CD14-positive monocyte (primary cell): ENCODE measurements around the gene RRN3. TPM values are rescaled to one million over a fixed set of nuclear protein-coding genes. Genes with fewer than 3 reads are reported as not detected.
A peak's percentile ranks its signal among the peaks of the same experiment; 100 is the strongest.

ENCODE experiments used
- DNase-seq, 3 donors: peaks; one replicate each; pipeline ENCODE4 v3.0.0-alpha.2; 2011 to 2022
- H2AFZ ChIP-seq: 2 replicates; pipeline ENCODE4 v1.6.0; 2012; ENCODE audit warnings: mild to moderate bottlenecking, low read depth, low read length, inconsistent platforms; ENCODE audit not compliant: insufficient read depth, poor library complexity, severe bottlenecking
- H3K27ac ChIP-seq, 2 donors: 1 replicate in 1 of 2; 2 replicates in 1 of 2; pipeline ENCODE4 v1.5.1; 2012 to 2013; ENCODE audit warnings: low read length in 2 of 2, control low read depth in 1 of 2, inconsistent platforms in 1 of 2, low read depth in 1 of 2, mild to moderate bottlenecking in 1 of 2
- H3K27me3 ChIP-seq, 2 donors: one replicate each; pipeline versions ENCODE4 v1.6.0 to v1.6.1; 2011 to 2013; ENCODE audit warnings: low read length in 2 of 2; ENCODE audit not compliant: control insufficient read depth in 2 of 2, insufficient read depth in 2 of 2
- H3K36me3 ChIP-seq, 2 donors: replicated peaks in 1 of 2; 1 replicate in 1 of 2; 2 replicates in 1 of 2; pipeline versions ENCODE4 v1.5.1 to v1.6.1; 2012 to 2013; ENCODE audit warnings: low read length in 2 of 2, control low read depth in 1 of 2, inconsistent platforms in 1 of 2, mild to moderate bottlenecking in 1 of 2; ENCODE audit not compliant: insufficient read depth in 2 of 2, control insufficient read depth in 1 of 2
- H3K4me1 ChIP-seq, 2 donors: 1 replicate in 1 of 2; 2 replicates in 1 of 2; pipeline versions ENCODE4 v1.5.1 to v1.6.1; 2012 to 2013; ENCODE audit warnings: low read length in 2 of 2, control low read depth in 1 of 2, inconsistent platforms in 1 of 2, mild to moderate bottlenecking in 1 of 2, moderate library complexity in 1 of 2; ENCODE audit not compliant: insufficient read depth in 2 of 2, control insufficient read depth in 1 of 2
- H3K4me2 ChIP-seq: replicated peaks from 2 replicates; pipeline ENCODE3; 2012; ENCODE audit warnings: low read length, moderate library complexity, mild to moderate bottlenecking; ENCODE audit not compliant: poor library complexity, severe bottlenecking; ENCODE audit errors: extremely low read depth
- H3K4me3 ChIP-seq, 3 experiments: fragments of 200-600 bp in 1 of 3; sonication (generic) in 1 of 3; replicated peaks in 1 of 3; 1 replicate in 2 of 3; 2 replicates in 1 of 3; pipeline ENCODE4 v1.5.1; 2011 to 2013; ENCODE audit warnings: low read length in 3 of 3, mild to moderate bottlenecking in 3 of 3, control low read depth in 2 of 3, low read depth in 2 of 3, inconsistent platforms in 1 of 3, moderate library complexity in 1 of 3
- H3K79me2 ChIP-seq: 2 replicates; pipeline ENCODE4 v1.6.0; 2012; ENCODE audit warnings: mild to moderate bottlenecking, control low read depth, inconsistent platforms, low read length, moderate library complexity; ENCODE audit not compliant: insufficient read depth
- H3K9ac ChIP-seq: 2 replicates; pipeline ENCODE4 v1.6.0; 2017; ENCODE audit warnings: low read length, mild to moderate bottlenecking; ENCODE audit not compliant: insufficient read depth, poor library complexity, severe bottlenecking
- H3K9me3 ChIP-seq, 2 donors: replicated peaks in 1 of 2; 1 replicate in 1 of 2; 2 replicates in 1 of 2; pipeline versions ENCODE4 v1.5.1 to v1.6.1; 2012 to 2013; ENCODE audit warnings: low read length in 2 of 2, control low read depth in 1 of 2; ENCODE audit not compliant: control insufficient read depth in 1 of 2, insufficient read depth in 1 of 2
- H4K20me1 ChIP-seq: 2 replicates; pipeline ENCODE4 v1.6.0; 2012; ENCODE audit warnings: mild to moderate bottlenecking, low read length, control low read depth, moderate library complexity; ENCODE audit not compliant: insufficient read depth
- H3K27ac Mint-ChIP-seq, 7 donors: one replicate each; pipeline ENCODE4 v1.8.0; 2020; ENCODE audit warnings: mild to moderate bottlenecking in 7 of 7, mixed read lengths in 7 of 7, moderate library complexity in 6 of 7, inconsistent platforms in 2 of 7
- H3K27me3 Mint-ChIP-seq, 3 donors: one replicate each; pipeline ENCODE4 v1.8.0; 2021 to 2022; ENCODE audit warnings: low read depth in 3 of 3, mild to moderate bottlenecking in 3 of 3, mixed read lengths in 3 of 3, moderate library complexity in 3 of 3, inconsistent platforms in 1 of 3
- H3K36me3 Mint-ChIP-seq, 2 donors: one replicate each; pipeline ENCODE4 v1.8.0; 2020; ENCODE audit warnings: mixed read lengths in 2 of 2, inconsistent platforms in 1 of 2, mild to moderate bottlenecking in 1 of 2
- H3K4me1 Mint-ChIP-seq: one replicate; pipeline ENCODE4 v1.8.0; 2020; ENCODE audit warnings: mild to moderate bottlenecking, mixed read lengths
- H3K4me3 Mint-ChIP-seq, 2 donors: one replicate each; pipeline ENCODE4 v1.8.0; 2020; ENCODE audit warnings: mild to moderate bottlenecking in 2 of 2, mixed read lengths in 2 of 2, moderate library complexity in 1 of 2
- H3K9me3 Mint-ChIP-seq, 7 donors: one replicate each; pipeline ENCODE4 v1.8.0; 2020 to 2022; ENCODE audit warnings: mixed read lengths in 7 of 7, mild to moderate bottlenecking in 6 of 7, moderate library complexity in 6 of 7, inconsistent platforms in 2 of 7
- WGBS: methylation state at CpG from one replicate; pipeline ENCODE4 v1.1.5; 2013; ENCODE audit warnings: missing lambda C conversion rate; ENCODE audit not compliant: insufficient coverage; 5-methylcytosine and 5-hydroxymethylcytosine counted together
- intact Hi-C, 2 donors: fragments of 100-400 bp; cut with micrococcal nuclease; formaldehyde crosslinking; loops; one replicate each; pipeline versions ENCODE4 v1.15.0 to v1.15.1; 2023
- polyA plus RNA-seq, 3 donors: library from polyadenylated mRNA; depleted of rRNA in 1 of 3; unstranded in 2 of 3; stranded (reverse) in 1 of 3; fragments of 300-500 nt in 2 of 3; fragments of >200 nt in 1 of 3; fragmentation: Illumina TruSeq in 2 of 3; gene quantifications; 1 replicate in 2 of 3; 2 replicates in 1 of 3; pipeline ENCODE4 v1.2.3, GENCODE V29; 2012 to 2021
- TF ChIP-seq, protein P1 (sequence below): fragments of 200-600 bp; IDR thresholded peaks from one replicate; pipeline ENCODE4 v1.8.0; 2022; ENCODE audit warnings: antibody characterized with exemption, mild to moderate bottlenecking

Gene RRN3
- polyA plus RNA-seq, 3 donors, result 4.3 to 9.2 (median 9.1) TPM

DNA sequence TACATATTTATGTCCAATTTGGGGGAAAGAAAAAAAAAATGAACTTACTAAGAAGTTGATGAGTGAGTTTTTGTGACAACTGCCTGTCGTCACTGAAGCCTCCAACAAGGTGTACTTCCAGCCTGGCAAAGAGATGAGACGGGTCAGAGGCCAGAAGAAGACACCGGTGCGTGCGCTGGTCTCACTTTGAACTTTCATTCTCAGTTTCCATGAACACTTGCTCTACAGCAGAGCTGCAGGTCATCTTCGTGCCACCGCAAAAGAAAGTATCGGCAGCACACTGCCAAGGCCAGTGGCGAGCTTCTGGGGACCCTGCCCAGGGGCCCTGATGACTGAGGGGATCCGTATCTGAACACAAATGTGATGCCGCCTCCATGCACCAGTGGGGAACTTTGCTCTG lies 49.8 kb downstream of the RRN3 start:
- H3K4me3 Mint-ChIP-seq, result no peak overlapping the region
- Histone ChIP-seq H3K9ac (no peak overlapping the region), H3K9me3 (no peaks in the 10 kb centered on the region), H2AFZ (no peak overlapping the region), H3K4me3 (no peak overlapping the region), H4K20me1 (no peaks in the 10 kb centered on the region), H3K4me2 (no peak overlapping the region), H3K27me3 (no peaks in the 10 kb centered on the region), H3K27ac (no peak overlapping the region), H3K79me2 (peaks cover 4% of the 10 kb centered on the region), H3K36me3 (peaks cover 27 to 43% of the 10 kb centered on the region in 2 donors), H3K4me1 (peaks cover 6% of the 10 kb centered on the region in 2 donors)
- H3K27ac Mint-ChIP-seq, result peak overlapping the region in 2 of 7 donors; percentile 22 to 62
- TF ChIP-seq, protein P1, sequence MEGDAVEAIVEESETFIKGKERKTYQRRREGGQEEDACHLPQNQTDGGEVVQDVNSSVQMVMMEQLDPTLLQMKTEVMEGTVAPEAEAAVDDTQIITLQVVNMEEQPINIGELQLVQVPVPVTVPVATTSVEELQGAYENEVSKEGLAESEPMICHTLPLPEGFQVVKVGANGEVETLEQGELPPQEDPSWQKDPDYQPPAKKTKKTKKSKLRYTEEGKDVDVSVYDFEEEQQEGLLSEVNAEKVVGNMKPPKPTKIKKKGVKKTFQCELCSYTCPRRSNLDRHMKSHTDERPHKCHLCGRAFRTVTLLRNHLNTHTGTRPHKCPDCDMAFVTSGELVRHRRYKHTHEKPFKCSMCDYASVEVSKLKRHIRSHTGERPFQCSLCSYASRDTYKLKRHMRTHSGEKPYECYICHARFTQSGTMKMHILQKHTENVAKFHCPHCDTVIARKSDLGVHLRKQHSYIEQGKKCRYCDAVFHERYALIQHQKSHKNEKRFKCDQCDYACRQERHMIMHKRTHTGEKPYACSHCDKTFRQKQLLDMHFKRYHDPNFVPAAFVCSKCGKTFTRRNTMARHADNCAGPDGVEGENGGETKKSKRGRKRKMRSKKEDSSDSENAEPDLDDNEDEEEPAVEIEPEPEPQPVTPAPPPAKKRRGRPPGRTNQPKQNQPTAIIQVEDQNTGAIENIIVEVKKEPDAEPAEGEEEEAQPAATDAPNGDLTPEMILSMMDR, result no peak
- H3K27me3 Mint-ChIP-seq, result no peaks in the 10 kb centered on the region
- 92% methylated on average over 10 of the region's 11 CpGs for WGBS
- DNase-seq, result no peak
- H3K36me3 Mint-ChIP-seq, result peaks cover 42 to 67% of the 10 kb centered on the region in 2 donors
- intact Hi-C loops, result no loop called here
- H3K9me3 Mint-ChIP-seq, result no peaks in the 10 kb centered on the region
- peaks cover 9% of the 10 kb centered on the region for H3K4me1 Mint-ChIP-seq

DNA sequence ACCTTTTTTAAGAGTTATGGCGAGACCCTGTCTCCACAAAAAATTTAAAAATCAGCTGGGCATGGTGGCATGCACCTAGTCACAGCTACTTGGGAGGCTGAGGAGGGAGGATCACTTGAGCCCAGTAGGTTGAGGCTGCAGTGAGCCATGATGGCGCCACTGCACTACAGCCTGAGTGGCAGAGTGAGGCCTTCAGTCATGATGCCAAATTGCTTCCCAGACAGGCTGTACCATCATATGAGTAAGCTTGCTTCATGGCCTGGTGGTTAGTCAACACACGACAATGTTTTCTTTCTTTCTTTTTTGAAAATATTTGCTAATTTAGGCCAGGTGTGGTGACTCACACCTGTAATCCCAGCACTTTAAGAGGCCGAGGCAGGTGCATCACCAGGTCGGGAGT lies 50.7 kb downstream of the RRN3 start:
- peaks cover 36 to 53% of the 10 kb centered on the region in 2 donors for H3K36me3 ChIP-seq
- no peak overlapping the region for H3K4me3 Mint-ChIP-seq

More for the DNA sequence above, 50.7 kb downstream of the RRN3 start:
- no peaks in the 10 kb centered on the region for H3K79me2 ChIP-seq
- no peaks in the 10 kb centered on the region for H3K27me3 ChIP-seq
- H3K9me3 ChIP-seq, result no peaks in the 10 kb centered on the region
- no peak overlapping the region for H3K4me3 ChIP-seq
- Mint-ChIP-seq H3K27ac (no peak overlapping the region), H3K4me1 (peaks cover 9% of the 10 kb centered on the region), H3K27me3 (no peaks in the 10 kb centered on the region), H3K9me3 (no peaks in the 10 kb centered on the region), H3K36me3 (peaks cover 51 to 76% of the 10 kb centered on the region in 2 donors)
- H2AFZ ChIP-seq, result no peak overlapping the region
- 100% methylated on average over 2 of the region's 5 CpGs for WGBS
- H3K4me1 ChIP-seq, result peaks cover 6% of the 10 kb centered on the region in 2 donors
- H3K4me2 ChIP-seq, result no peak overlapping the region
- no peak overlapping the region for H3K27ac ChIP-seq
- no peak overlapping the region for H3K9ac ChIP-seq
- TF ChIP-seq, protein P1, result no peak
- no peak for DNase-seq
- no peaks in the 10 kb centered on the region for H4K20me1 ChIP-seq
- intact Hi-C loops, result no loop called here
